CD4-positive, alpha-beta T cell treated with Interferon alpha-2 for 1 hour (primary cell): ENCODE measurements around the gene BCL11B.

ENCODE experiments used
- DNase-seq, 2 donors: peaks; one replicate each; pipeline ENCODE4 v3.0.0-alpha.2; 2020 to 2022

The BCL11B gene

DNA sequence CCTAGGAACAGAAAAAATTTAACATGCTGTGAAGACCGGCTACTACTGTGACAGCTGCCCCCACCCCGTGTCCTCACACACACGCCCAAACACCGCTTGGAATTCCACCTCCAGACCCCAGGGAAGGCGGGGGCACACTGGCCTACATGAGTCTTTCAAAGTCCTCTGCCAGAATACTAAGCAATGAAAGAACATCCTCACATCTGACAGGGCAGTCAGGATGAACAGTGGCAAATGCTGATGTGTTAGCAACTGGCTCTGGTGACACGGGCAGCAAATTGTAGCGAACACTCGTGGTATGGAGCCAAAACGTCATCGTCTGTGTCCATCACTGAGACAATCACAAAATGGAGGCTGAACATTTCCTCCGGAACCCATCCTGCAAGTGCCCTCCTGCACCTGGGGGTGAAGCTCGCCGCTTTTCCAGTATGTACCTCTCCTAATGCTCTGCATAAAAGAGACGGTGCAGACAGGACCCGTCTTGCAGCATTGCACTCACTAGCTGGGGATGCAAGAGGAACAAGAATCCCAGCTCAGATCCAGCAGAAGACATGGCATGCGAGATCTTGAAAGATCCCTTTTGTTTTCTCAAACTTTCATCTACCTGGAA, 94.8 kb downstream of the BCL11B start:
- no peak for DNase-seq

DNA sequence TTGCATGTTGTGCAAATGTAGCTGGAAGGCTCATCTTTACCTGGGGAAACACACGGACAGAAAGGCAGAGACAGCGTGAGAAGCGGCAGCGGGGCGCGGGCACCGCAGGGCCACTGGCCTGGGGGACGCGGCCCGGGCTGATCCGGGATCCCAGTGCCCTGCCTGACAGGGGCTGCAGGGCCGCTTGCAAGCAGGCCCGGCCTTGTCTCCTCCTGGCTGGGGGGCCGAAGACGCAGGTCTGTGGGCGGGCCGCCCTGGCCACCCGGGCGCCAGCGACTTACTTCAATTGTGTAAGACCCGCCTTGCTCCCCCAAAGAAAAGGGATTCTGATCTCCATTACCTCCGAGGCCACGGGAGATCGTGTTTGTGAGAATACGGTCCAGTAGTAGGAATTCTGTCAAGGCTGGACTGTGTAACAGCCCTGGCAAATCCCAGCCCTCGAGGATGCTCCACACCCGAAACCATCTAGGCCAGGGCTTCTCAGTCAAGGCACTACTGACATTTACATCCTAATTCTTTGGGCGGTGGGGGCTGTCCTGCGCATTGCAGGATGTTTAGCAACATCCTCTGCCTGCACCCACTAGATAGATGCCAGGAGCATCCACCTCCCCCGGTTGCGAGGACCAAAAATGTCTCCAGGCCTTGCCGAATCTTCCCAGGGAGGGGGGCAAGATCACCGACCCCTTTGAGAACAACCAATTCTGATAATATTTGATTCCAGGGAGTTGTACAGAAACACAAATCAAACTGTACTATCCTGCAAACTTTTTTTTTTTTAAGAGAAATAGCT, 95.6 kb downstream of the BCL11B start:
- DNase-seq: no peak

DNA sequence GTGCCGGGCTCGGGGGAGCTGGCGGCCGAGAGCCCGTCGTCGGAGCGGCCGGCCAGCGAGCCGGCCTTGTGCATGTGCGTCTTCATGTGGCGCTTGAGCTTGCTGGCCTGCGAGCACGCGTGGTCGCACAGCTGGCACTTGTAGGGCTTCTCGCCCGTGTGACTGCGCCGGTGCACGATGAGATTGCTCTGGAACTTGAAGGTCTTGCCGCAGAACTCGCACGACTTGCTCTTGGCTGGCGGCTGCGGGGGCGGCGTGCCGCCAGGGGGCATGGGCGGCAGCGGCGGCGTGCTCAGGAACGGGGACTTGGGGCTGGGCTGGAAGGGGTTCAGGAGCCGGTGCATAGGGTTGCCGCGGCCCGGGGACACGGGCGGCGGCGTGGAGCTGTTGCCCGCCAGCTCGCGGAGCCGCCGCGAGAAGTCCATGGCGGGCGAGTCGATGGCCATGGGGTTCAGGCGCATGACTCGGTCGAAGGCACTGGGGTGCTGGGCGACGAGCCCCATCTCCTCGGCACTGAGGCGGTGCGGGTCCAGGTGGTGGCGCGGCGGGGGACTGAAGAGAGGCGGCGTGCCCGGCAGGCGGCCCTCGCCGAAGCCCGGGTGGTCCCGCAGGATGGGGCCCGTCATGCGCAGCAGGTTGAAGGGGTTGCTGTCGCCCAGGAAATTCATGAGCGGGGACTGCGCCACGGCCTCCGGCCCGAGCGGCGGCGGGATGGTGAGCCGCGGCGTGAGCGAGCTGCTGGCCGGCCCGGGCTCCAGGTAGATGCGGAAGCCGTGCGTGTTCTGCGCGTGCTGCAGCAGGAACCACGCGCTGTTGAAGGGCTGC, 96.5 kb downstream of the BCL11B start:
- DNase-seq: no peak

DNA sequence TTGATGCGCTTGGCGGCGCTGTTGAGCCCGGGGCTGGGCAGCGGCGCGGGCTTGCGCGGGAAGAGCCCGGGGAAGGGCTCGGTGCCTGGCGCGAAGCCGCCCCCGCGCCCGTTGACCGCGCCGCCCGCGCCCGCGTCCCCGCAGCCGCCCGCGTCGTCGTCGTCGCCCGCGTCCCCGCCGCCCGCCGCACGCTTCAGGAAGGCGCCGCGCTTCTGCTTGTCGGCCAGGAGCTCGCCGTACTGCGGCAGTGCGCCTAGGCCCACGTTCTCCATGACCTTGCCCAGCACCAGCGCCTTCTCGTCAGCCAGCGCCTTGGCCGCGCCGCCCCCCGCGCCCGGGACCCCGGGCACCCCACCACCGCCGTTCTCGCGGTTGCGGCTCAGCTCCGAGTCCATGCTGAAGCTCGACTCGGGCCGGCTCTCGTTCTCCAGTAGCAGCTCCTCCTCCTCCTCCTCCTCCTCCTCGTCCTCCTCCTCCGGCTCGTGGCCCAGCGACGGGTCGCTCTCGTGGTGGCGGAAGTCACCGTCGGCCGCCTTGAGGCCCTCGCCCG, 97.2 kb downstream of the BCL11B start:
- DNase-seq: no peak

DNA sequence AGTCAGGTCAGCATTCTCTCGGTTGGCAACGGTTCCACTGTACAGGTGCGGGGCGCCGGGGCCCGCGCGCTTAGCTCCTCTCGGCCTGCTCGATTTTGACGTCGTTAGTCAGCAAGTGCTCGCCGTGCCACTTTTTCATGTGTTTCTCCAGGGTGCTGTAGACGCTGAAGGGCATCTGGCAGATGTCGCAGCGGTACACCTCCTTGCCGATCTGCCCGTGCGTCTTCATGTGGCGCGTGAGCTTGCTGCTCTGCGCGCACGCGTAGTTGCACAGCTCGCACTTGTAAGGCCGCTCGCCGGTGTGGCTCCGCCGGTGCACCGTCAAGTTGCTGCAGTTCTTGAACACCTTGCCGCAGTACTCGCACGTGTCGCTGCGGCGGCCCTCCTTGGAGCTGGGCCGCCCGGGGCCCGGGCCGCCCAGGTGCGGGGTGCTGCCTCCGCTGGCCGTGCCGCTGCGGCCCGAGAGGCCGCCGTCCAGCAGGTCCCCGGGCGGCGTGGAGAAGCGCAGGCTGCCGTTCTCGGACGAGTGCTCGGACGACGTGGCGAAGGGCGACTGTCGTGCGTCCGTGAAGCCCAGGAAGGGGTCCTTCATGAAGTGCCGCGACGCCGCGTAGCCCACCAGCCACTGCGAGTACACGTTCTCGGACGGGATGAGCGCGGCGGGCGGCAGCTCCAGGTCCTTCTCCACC, 97.8 kb downstream of the BCL11B start:
- no peak for DNase-seq

GRCh38 chr14:99173506-99173905, 98.5 kb downstream of the BCL11B start:
- no peak for DNase-seq

GRCh38 chr14:99173086-99173485, 98.9 kb downstream of the BCL11B start:
- DNase-seq: no peak

DNA sequence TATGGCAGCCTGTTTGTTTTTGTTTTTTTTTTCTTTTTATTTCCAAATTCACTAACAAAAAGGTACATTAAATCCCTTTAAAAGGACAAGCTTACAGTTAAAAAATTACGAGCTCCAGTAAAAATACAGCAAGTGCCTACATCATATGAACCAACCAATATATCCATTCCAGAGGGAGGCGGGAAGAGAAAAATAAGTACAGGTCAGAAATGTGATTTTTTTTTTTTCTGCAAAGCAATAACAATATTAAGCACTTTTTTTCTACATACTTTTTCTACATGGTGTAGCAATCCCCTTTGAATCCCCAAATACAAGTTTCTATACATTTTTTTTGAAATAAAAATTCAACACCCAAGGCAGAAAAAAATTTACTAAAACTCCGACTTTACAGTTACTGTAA, 100.6 kb downstream of the BCL11B start:
- no peak for DNase-seq

DNA sequence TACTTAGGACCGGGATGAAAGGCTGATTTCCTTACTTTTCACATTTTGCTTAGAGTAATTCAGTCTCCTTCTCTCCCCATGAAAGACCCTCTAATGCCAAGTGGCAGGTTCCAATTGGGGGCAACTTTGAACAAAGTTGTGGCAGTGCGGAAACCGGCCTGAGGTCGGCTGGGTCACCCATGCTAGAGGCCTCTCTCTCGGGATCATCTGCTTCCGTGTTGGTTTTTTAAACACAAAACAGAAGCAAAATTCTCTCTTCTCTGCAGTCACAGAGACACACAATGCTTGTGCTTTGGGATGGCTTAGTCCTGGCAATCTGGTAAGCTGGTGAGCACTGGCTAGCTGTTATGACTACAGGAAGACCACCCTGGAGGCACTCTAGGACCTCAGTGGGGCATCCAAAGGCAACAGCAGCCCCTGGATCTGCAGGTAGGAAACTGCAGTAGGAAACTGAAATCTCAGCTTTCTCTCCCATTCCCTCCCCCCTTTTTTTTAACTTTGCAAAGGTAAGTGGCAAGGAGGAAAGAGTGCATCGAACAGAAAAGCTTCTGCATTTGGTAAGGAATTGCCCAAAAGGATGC, 102.1 kb downstream of the BCL11B start:
- DNase-seq: no peak

DNA sequence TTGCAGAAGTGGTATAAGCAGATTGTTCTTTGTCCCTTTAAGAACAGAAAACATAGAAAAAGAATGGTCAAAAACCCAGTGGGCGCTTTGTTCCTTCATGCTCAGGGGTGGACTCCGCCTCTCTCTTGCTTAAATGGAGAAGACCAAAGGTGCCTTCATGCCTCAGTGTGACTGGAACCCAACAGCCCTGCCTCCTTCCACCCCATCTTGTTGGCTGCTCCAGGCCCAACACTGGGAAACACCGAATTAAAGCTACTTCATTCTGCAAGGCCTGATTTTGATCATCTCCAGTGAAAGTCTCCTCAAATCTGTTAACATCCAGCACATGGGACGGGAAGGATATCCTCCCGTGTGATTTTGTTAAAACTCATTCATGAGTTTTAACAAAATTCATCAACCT, 103.7 kb downstream of the BCL11B start:
- DNase-seq: no peak

DNA sequence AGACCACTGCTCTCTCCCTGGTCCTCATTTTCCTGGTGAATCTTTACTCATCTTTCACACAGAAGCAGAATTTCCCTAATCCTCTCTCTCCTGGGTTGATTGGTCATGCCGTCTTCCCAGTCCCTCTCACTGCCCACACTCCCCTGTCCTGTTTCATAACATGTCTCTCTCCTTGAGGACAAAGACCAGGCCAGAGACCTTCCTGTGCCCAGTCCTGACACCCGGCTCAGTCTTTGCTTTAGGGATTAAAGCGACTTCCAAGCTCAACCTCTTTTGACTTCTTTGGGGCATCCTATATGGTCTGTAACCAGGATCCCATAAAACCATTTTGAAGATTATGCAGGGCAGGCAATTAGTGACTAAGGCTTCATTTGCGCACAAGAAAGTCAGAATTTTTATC, 105.5 kb downstream of the BCL11B start:
- no peak for DNase-seq

DNA sequence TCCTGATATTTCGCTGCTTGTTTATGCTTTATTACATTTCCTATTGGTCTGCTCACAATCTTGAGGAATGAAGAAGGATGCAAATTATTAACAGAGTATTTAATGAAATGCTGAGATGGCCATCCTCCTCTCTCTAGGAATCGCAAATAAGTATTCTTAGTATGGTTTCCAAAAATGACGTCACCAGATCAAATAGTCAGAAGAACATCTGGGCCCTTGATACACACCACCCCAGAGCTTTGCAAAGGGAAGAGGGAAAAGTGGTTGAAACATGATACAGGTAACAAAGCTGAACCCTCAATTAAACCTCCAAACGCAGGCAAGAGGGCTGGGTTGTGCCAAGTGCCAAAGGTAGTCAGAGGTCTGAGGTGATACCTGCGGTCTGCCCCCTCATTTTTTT, 107.3 kb downstream of the BCL11B start:
- DNase-seq: no peak

DNA sequence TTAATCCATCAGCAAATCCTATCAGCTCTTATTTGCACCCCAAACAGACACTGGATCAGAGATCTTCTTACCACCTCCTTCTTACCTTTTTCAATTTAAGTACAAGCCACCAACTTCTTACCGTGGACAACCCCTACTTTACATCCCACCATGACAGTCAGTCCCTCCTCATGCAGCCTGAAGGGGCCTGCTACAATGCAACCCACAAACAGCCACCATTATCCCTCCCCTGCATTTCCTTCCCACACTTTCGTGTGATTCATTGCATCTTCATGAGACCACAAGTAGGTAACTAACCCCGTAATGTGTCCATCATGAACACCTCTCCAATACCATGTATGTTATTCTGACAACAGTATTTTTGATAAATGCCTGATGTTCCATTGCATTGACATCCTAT, 108.6 kb downstream of the BCL11B start:
- no peak for DNase-seq

- DNase-seq: no peak
Measured at GRCh38 chr14:99159341-99160340, 112.4 kb downstream of the BCL11B start.

GRCh38 chr14:99158646-99159165, 113.3 kb downstream of the BCL11B start:
- DNase-seq: no peak

DNA sequence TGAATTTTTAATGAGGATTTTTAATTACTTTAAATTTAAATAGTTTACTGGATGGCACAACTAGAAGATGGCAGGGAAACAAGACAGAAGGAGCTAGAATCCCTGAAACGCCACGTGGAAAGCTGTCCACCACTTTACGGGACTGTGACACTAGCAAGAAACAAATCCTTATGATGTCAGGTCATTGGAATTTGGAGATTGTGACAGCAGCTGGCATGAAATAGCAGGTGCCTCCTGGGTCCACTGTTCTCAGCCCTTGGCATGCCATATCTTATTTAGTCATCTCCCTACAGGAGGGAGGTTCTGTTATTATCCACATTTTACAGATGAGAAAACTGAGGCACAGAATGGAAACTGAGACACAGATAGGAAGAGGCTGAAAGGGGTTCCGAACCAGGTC, 113.8 kb downstream of the BCL11B start:
- no peak for DNase-seq

GRCh38 chr14:99157676-99158075, 114.3 kb downstream of the BCL11B start:
- DNase-seq: no peak

GRCh38 chr14:99157246-99157645, 114.8 kb downstream of the BCL11B start:
- DNase-seq: no peak

DNA sequence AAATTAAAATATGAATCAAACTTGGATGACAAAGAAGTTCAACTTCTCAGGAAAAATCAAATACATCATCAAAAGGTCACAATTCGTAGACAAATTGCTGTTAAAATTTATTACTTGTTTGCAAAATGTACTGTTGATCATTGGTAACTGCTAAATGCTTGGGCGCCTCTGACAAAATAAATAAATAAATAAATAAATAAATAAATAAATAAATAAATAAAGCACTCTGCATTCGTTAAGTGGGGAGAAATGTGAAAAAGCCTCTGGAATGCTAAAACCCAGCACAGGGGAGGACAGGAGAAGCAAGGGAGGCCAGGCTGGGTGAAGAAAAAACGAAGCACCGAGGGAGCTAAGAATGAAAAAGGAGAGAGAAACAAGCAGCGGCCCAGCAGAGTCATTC, 115.2 kb downstream of the BCL11B start:
- no peak for DNase-seq

DNA sequence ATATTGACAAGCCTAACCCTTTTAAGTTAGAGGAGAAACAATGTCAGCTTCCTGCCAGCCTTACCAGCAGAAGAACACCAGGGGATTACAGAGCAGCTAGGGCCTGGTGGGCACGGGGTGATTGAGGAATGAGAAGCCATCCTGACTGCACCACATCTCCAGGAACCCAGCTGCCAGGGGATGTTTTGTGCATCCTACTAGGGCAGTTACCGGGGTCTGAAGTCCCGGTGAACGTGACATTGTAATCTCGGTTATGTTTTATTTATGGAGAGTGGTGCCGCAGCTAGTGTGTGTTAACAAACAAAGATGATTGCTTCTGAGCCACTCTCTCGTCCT, 115.9 kb downstream of the BCL11B start:
- no peak for DNase-seq
